ENCODE data around the gene MSANTD7.
"Not testable (repeated sequence)": the region's sequence is repeated elsewhere in the genome, so short reads cannot be mapped to it uniquely, and the experiment has no call there.

GRCh38 chr10:14864466-14864865 lies 26.4 kb downstream of the MSANTD7 start:
- not testable (repeated sequence) for TF ChIP-seq POLR2A (IDR thresholded peaks at IDR 0.05; ENCODE audit: low read depth); CTCF (IDR thresholded peaks at IDR 0.05)

Measured in esophagus muscularis mucosa (tissue), 3 donors.